GM12878 (cell line): ENCODE data around the gene COL5A3. TPM values are rescaled to one million over a fixed set of nuclear protein-coding genes. Genes with fewer than 3 reads are reported as not detected.

Experiments
- BHLHE40 ChIP-seq, 2 experiments: fragments of 450-650 bp in 1 of 2; IDR thresholded peaks; 2 replicates each; pipeline ENCODE4 v1.6.1; 2011 to 2017; ENCODE audit warnings: low read depth in 2 of 2, borderline replicate concordance in 1 of 2, improper control_type of control experiment in 1 of 2, low read length in 1 of 2, mild to moderate bottlenecking in 1 of 2
- CEBPB ChIP-seq, 2 experiments: fragments of 150-350 bp in 1 of 2; IDR thresholded peaks; 2 replicates each; pipeline ENCODE4 v1.6.1; 2012 to 2014; ENCODE audit warnings: low read depth in 2 of 2, low read length in 2 of 2, borderline replicate concordance in 1 of 2, inconsistent platforms in 1 of 2
- CHD1 ChIP-seq: IDR thresholded peaks from 2 replicates; pipeline ENCODE4 v1.6.1; 2012; ENCODE audit warnings: low read depth, low read length, improper control_type of control experiment
- CHD2 ChIP-seq: IDR thresholded peaks from 2 replicates; pipeline ENCODE4 v1.6.1; 2011; ENCODE audit warnings: low read depth, low read length, improper control_type of control experiment, borderline replicate concordance
- CREB1 ChIP-seq: IDR thresholded peaks from 2 replicates; pipeline ENCODE4 v1.6.1; 2012; ENCODE audit warnings: low read depth, mild to moderate bottlenecking, inconsistent platforms
- DPF2 ChIP-seq: fragments of 450-650 bp; IDR thresholded peaks from 2 replicates; pipeline ENCODE4 v1.6.1; 2017; ENCODE audit warnings: mild to moderate bottlenecking
- EGR1 ChIP-seq, 2 experiments: IDR thresholded peaks; 1 replicate in 1 of 2; 2 replicates in 1 of 2; pipeline ENCODE4 v1.6.1; 2011 to 2012; ENCODE audit warnings: low read depth in 2 of 2, low read length in 2 of 2, borderline replicate concordance in 1 of 2, mild to moderate bottlenecking in 1 of 2, moderate library complexity in 1 of 2
- FOS ChIP-seq: IDR thresholded peaks from 3 replicates; pipeline ENCODE4 v1.6.1; 2011; ENCODE audit warnings: borderline replicate concordance; ENCODE audit not compliant: insufficient read length; ENCODE audit errors: extremely low read depth
- FOXK2 ChIP-seq: fragments of 450-650 bp; IDR thresholded peaks from 2 replicates; pipeline ENCODE4 v1.6.1; 2017; ENCODE audit warnings: mild to moderate bottlenecking, moderate library complexity
- GATAD2B ChIP-seq: fragments of 450-650 bp; conservative IDR thresholded peaks from 2 replicates; pipeline ENCODE4 v1.6.1; 2017; ENCODE audit warnings: low read depth, mild to moderate bottlenecking, moderate library complexity
- IKZF2 ChIP-seq, 2 experiments: fragments of 450-650 bp; IDR thresholded peaks; 2 replicates each; pipeline ENCODE4 v1.6.1; 2017; ENCODE audit warnings: mild to moderate bottlenecking in 2 of 2, moderate library complexity in 2 of 2
- MXI1 ChIP-seq: fragments of 150-350 bp; IDR thresholded peaks from 2 replicates; pipeline ENCODE4 v1.6.1; 2011; ENCODE audit warnings: low read depth, mild to moderate bottlenecking, inconsistent platforms, low read length, improper control_type of control experiment
- NRF1 ChIP-seq: conservative IDR thresholded peaks from 2 replicates; pipeline ENCODE4 v1.6.1; 2011; ENCODE audit warnings: mild to moderate bottlenecking, low read depth, low read length, improper control_type of control experiment
- PKNOX1 ChIP-seq: fragments of 450-650 bp; IDR thresholded peaks from 2 replicates; pipeline ENCODE4 v1.6.1; 2016; ENCODE audit warnings: mild to moderate bottlenecking
- POLR2AphosphoS5 ChIP-seq: IDR thresholded peaks from 2 replicates; pipeline ENCODE4 v1.6.1; 2011; ENCODE audit warnings: mild to moderate bottlenecking, low read length, inconsistent platforms
- RAD21 ChIP-seq: IDR thresholded peaks from 2 replicates; pipeline ENCODE4 v1.6.1; 2011; ENCODE audit warnings: mild to moderate bottlenecking, low read depth, low read length, moderate library complexity; ENCODE audit not compliant: insufficient read depth
- RAD51 ChIP-seq: fragments of 450-650 bp; IDR thresholded peaks from 2 replicates; pipeline ENCODE4 v1.6.1; 2016; ENCODE audit warnings: moderate library complexity, mild to moderate bottlenecking, inconsistent platforms
- RB1 ChIP-seq: fragments of 450-650 bp; formaldehyde crosslinking; IDR thresholded peaks from 2 replicates; pipeline ENCODE4 v1.6.1; 2017; ENCODE audit warnings: mild to moderate bottlenecking, borderline replicate concordance
- SIX5 ChIP-seq: IDR thresholded peaks from 2 replicates; pipeline ENCODE4 v1.6.1; 2011; ENCODE audit warnings: mild to moderate bottlenecking, low read depth, low read length, moderate library complexity; ENCODE audit not compliant: severe bottlenecking
- SMC3 ChIP-seq: IDR thresholded peaks from 2 replicates; pipeline ENCODE4 v1.6.1; 2011; ENCODE audit warnings: low read length, improper control_type of control experiment, borderline replicate concordance
- SPI1 ChIP-seq: IDR thresholded peaks from 2 replicates; pipeline ENCODE4 v1.6.1; 2011; ENCODE audit warnings: low read depth, mild to moderate bottlenecking, low read length, moderate library complexity, borderline replicate concordance; ENCODE audit not compliant: insufficient read depth
- USF2 ChIP-seq: IDR thresholded peaks from 2 replicates; pipeline ENCODE4 v1.6.1; 2011; ENCODE audit warnings: low read depth, low read length, improper control_type of control experiment, borderline replicate concordance
- ZNF384 ChIP-seq: IDR thresholded peaks from 2 replicates; pipeline ENCODE4 v1.6.1; 2012; ENCODE audit warnings: low read depth, mild to moderate bottlenecking, low read length, improper control_type of control experiment, borderline replicate concordance
- polyA plus RNA-seq, 11 experiments: library from polyadenylated mRNA; depleted of rRNA in 4 of 11; unstranded in 6 of 11; stranded (reverse) in 5 of 11; fragments of >200 nt; fragmentation: Nextera tagmentation in 4 of 11; fragmentation: Illumina TruSeq in 1 of 11; extraction: Ambion mirVana in 4 of 11; extraction: Trizol in 1 of 11; gene quantifications; 1 replicate in 1 of 11; 2 replicates in 10 of 11; pipeline versions ENCODE4 v1.2.1 to v1.2.3, GENCODE V29; 2011 to 2016; ENCODE audit warnings: inconsistent platforms in 2 of 11, missing spikeins in 2 of 11, low read depth in 1 of 11
- total RNA-seq, 4 experiments: library from RNA; depleted of rRNA in 3 of 4; stranded (reverse); fragments of >200 nt in 3 of 4; fragmentation: Illumina TruSeq in 1 of 4; extraction: Trizol in 1 of 4; gene quantifications; 2 replicates each; pipeline versions ENCODE4 v1.2.1 to v1.2.3, GENCODE V29; 2013 to 2021
- TF ChIP-seq, protein P1 (sequence below): fragments of 450-650 bp; IDR thresholded peaks from 2 replicates; pipeline ENCODE4 v1.6.1; 2017; ENCODE audit warnings: borderline replicate concordance
- TF ChIP-seq, protein P2 (sequence below): IDR thresholded peaks from 2 replicates; pipeline ENCODE4 v1.6.1; 2011; ENCODE audit warnings: mild to moderate bottlenecking, low read depth, low read length, moderate library complexity; ENCODE audit not compliant: insufficient replicate concordance

The COL5A3 gene
- total and polyA plus RNA-seq, 10 of the 15 experiments (the other 5 are each of a cell fraction or from before 2014, with no cell fraction given): under 0.01 to 8.3 (median 0.10) TPM; not detected in 2

- TF ChIP-seq, protein P1, sequence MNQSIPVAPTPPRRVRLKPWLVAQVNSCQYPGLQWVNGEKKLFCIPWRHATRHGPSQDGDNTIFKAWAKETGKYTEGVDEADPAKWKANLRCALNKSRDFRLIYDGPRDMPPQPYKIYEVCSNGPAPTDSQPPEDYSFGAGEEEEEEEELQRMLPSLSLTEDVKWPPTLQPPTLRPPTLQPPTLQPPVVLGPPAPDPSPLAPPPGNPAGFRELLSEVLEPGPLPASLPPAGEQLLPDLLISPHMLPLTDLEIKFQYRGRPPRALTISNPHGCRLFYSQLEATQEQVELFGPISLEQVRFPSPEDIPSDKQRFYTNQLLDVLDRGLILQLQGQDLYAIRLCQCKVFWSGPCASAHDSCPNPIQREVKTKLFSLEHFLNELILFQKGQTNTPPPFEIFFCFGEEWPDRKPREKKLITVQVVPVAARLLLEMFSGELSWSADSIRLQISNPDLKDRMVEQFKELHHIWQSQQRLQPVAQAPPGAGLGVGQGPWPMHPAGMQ: no peak
- TF ChIP-seq IKZF2 (IDR thresholded peaks at IDR 0.05) (0 out of 4 replicates have a peak, but pooled peaks of 1 of the 2 experiments have one; percentile 22), CHD1 (no peak), SIX5 (no peak), RB1 (peak; percentile 68; the same call in 1 of the 2 replicates), ZNF384 (no peak), CREB1 (peak; percentile 36; the same call in 1 of the 2 replicates), FOS (no peak), EGR1 (IDR thresholded peaks at IDR 0.05; ENCODE audit: borderline replicate concordance in 1 of 2, low read depth in 2 of 2, low read length in 2 of 2) (no peak), NRF1 (0 out of 2 replicates have a peak, but pooled peaks have one; percentile 4), RAD51 (peak; percentile 36; the same call in 1 of the 2 replicates), BHLHE40 (IDR thresholded peaks at IDR 0.05; ENCODE audit: borderline replicate concordance in 1 of 2, low read depth in 2 of 2, low read length in 1 of 2) (peak; percentile 54 to 59; a peak in 2 of 4 replicates), RAD21 (peak; percentile 59), USF2 (peak; percentile 18), SMC3 (peak; percentile 80), PKNOX1 (peak; percentile 46; the same call in 1 of the 2 replicates), MXI1 (no peak), CHD2 (no peak), DPF2 (peak; percentile 52; the same call in 1 of the 2 replicates), FOXK2 (no peak), SPI1 (no peak), CEBPB (IDR thresholded peaks at IDR 0.05; ENCODE audit: borderline replicate concordance in 1 of 2, low read depth in 2 of 2, low read length in 2 of 2) (no peak), GATAD2B (no peak), POLR2AphosphoS5 (no peak)
- TF ChIP-seq, protein P2, sequence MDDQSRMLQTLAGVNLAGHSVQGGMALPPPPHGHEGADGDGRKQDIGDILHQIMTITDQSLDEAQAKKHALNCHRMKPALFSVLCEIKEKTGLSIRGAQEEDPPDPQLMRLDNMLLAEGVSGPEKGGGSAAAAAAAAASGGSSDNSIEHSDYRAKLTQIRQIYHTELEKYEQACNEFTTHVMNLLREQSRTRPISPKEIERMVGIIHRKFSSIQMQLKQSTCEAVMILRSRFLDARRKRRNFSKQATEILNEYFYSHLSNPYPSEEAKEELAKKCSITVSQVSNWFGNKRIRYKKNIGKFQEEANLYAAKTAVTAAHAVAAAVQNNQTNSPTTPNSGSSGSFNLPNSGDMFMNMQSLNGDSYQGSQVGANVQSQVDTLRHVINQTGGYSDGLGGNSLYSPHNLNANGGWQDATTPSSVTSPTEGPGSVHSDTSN: peak; percentile 3
Measured at GRCh38 chr19:10027158-10027997, 17.1 kb upstream of the COL5A3 start (continued).
